Panc1 (cell line): ENCODE measurements around the gene RFC1. TPM values are rescaled to one million over a fixed set of nuclear protein-coding genes. Genes with fewer than 3 reads are reported as not detected.

ENCODE experiments used
- ATAC-seq: fragments of 200-7000 bp; cut with Tn5 transposase; 2 replicates; pipeline ENCODE4 v1.9.1; 2020; ENCODE audit warnings: mild to moderate bottlenecking, moderate library complexity
- BruUV-seq: library from RNA; stranded (reverse); fragments of 400-500 nt; replicated peaks from 2 replicates; lab custom pipeline; 2021; lab: Mats Ljungman, UMichigan
- CTCF ChIA-PET: fragments of 300-600 bp; sonication (Branson Sonifier 250); formaldehyde crosslinking; loops from one replicate; lab custom pipeline; 2022; ENCODE audit warnings: antibody characterized with exemption; lab: Charles Lee
- POLR2A ChIA-PET: fragments of 300-600 bp; sonication (Branson Sonifier 250); formaldehyde crosslinking; loops from one replicate; lab custom pipeline; 2022; ENCODE audit warnings: antibody characterized with exemption; lab: Charles Lee
- DNase-seq: peaks from one replicate; pipeline ENCODE4 v3.0.0-alpha.2; 2010; ENCODE audit warnings: low read depth, low spot score
- H3K27ac ChIP-seq: 2 replicates; pipeline ENCODE4 v1.5.1; 2011; ENCODE audit warnings: mild to moderate bottlenecking, low read length, inconsistent platforms
- H3K27me3 ChIP-seq: fragments of 200-500 bp; sonication (Bioruptor generic); 2 replicates; pipeline ENCODE4 v1.6.0; 2014; ENCODE audit warnings: low read length, inconsistent platforms; ENCODE audit not compliant: control insufficient read depth, insufficient read depth
- H3K36me3 ChIP-seq: fragments of 200-500 bp; sonication (Bioruptor generic); 2 replicates; pipeline ENCODE4 v1.5.1; 2014; ENCODE audit warnings: inconsistent platforms, mild to moderate bottlenecking, low read length, moderate library complexity; ENCODE audit not compliant: control insufficient read depth, insufficient read depth
- H3K4me1 ChIP-seq: 2 replicates; pipeline ENCODE4 v1.5.1; 2011; ENCODE audit warnings: inconsistent platforms, mild to moderate bottlenecking, low read length, moderate library complexity; ENCODE audit not compliant: control insufficient read depth, insufficient read depth
- H3K4me3 ChIP-seq, 2 experiments: 2 replicates each; pipeline ENCODE4 v1.5.1; 2011 to 2012; ENCODE audit warnings: low read depth in 2 of 2, low read length in 2 of 2, mild to moderate bottlenecking in 2 of 2, inconsistent platforms in 1 of 2, moderate library complexity in 1 of 2
- H3K9me3 ChIP-seq: fragments of 200-500 bp; sonication (Bioruptor generic); 2 replicates; pipeline ENCODE4 v1.5.1; 2014; ENCODE audit warnings: low read depth, mild to moderate bottlenecking, inconsistent platforms, low read length, moderate library complexity; ENCODE audit not compliant: control insufficient read depth, insufficient read depth
- CTCF ChIP-seq: fragments of 450-650 bp; IDR thresholded peaks from 2 replicates; pipeline ENCODE4 v1.5.1; 2017; ENCODE audit warnings: mild to moderate bottlenecking
- POLR2AphosphoS5 ChIP-seq: IDR thresholded peaks from 2 replicates; pipeline ENCODE4 v1.6.1; 2012; ENCODE audit warnings: mild to moderate bottlenecking, low read depth, low read length, moderate library complexity
- REST ChIP-seq, 2 experiments: IDR thresholded peaks; 2 replicates each; pipeline ENCODE4 v1.6.1; 2011 to 2012; ENCODE audit warnings: low read depth in 2 of 2, control low read depth in 1 of 2, low read length in 1 of 2, mild to moderate bottlenecking in 1 of 2, moderate library complexity in 1 of 2; ENCODE audit not compliant: insufficient read depth in 1 of 2
- SIN3A ChIP-seq: IDR thresholded peaks from 2 replicates; pipeline ENCODE4 v1.6.1; 2012; ENCODE audit warnings: low read depth, mild to moderate bottlenecking, low read length, moderate library complexity, borderline replicate concordance; ENCODE audit not compliant: insufficient read depth
- TCF7L2 ChIP-seq: IDR thresholded peaks from 2 replicates; pipeline ENCODE4 v1.6.1; 2011; ENCODE audit warnings: mild to moderate bottlenecking, low read depth, low read length, inconsistent platforms
- in situ Hi-C: cut with HindIII; loops from 2 replicates; pipeline ENCODE4 v1.10.0; 2016; ENCODE audit warnings: low sequenced_read_pairs, low pct_unique_long_range_greater_than_20kb
- intact Hi-C: fragments of 100-400 bp; cut with micrococcal nuclease; formaldehyde crosslinking; loops from one replicate; pipeline ENCODE4 v1.10.0; 2022; ENCODE audit not compliant: unreplicated experiment
- total RNA-seq: library from RNA; stranded (reverse); gene quantifications from one replicate; pipeline ENCODE4 v1.2.1, GENCODE V29; 2021; ENCODE audit not compliant: unreplicated experiment

Gene RFC1
- total RNA-seq, 1 experiment from 2014 or later: 34.4 TPM

- ChIA-PET POLR2A (interaction anchor here (0.5 kb wide), 1 partner anchor 150 kb away, joined by 3 read pairs; no protein-coding TSS in a partner anchor), CTCF (no interaction called here)
- intact Hi-C loops: no loop called here
- Histone ChIP-seq H3K4me1 (no peaks in the 10 kb centered on the region), H3K9me3 (no peaks in the 10 kb centered on the region), H3K4me3 (no peak overlapping the region), H3K27ac (no peak overlapping the region), H3K27me3 (no peaks in the 10 kb centered on the region), H3K36me3 (no peaks in the 10 kb centered on the region)
- no peak for TF ChIP-seq TCF7L2
- no peak for TF ChIP-seq POLR2AphosphoS5
- TF ChIP-seq SIN3A: no peak
- TF ChIP-seq CTCF: no peak
- no peak for TF ChIP-seq REST (IDR thresholded peaks at IDR 0.05; ENCODE audit: insufficient read depth in 1 of 2, low read depth in 2 of 2, low read length in 1 of 2)
- in situ Hi-C loops: no loop called here
- ATAC-seq (no peak), DNase-seq (no peak)
- BruUV-seq: no TSS peak
These were observed 91.7 kb downstream of the RFC1 start for GRCh38 chr4:39274503-39274902.

- intact Hi-C loops: no loop called here
- CTCF ChIA-PET: no interaction called here
These were observed 102.3 kb downstream of the RFC1 start for GRCh38 chr4:39263895-39264294.

More at GRCh38 chr4:39263895-39264294, 102.3 kb downstream of the RFC1 start:
- POLR2A ChIA-PET: no interaction called here
- no peak for TF ChIP-seq REST (IDR thresholded peaks at IDR 0.05; ENCODE audit: insufficient read depth in 1 of 2, low read depth in 2 of 2, low read length in 1 of 2)
- Histone ChIP-seq H3K27ac (no peak overlapping the region), H3K27me3 (no peaks in the 10 kb centered on the region), H3K4me1 (no peaks in the 10 kb centered on the region), H3K36me3 (no peaks in the 10 kb centered on the region), H3K9me3 (no peaks in the 10 kb centered on the region), H3K4me3 (no peak overlapping the region)
- in situ Hi-C loops: no loop called here
- BruUV-seq: no TSS peak
- DNase-seq (no peak), ATAC-seq (no peak)
